ENCODE measurements around the gene PIEZO2.

DNA sequence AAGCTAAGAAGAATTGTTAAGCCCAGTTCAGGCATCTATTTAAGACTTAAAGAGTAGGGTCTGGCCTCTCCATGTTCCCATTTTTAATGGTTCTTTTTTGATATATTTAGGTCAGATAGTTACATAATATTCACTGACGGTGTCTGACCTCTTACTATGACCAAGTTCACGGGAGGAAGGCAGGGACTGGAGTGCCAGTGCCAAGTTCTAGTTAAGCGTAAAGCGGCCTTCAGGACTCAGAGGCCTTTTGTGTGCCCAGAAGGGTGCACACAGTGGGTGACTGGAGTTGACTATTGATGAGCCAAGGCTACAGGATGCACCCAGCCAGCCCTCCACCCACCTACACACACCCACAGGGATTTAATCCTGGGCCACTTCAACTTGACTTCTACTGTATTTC lies 290.9 kb downstream of the PIEZO2 start:
- TF ChIP-seq, protein P1, sequence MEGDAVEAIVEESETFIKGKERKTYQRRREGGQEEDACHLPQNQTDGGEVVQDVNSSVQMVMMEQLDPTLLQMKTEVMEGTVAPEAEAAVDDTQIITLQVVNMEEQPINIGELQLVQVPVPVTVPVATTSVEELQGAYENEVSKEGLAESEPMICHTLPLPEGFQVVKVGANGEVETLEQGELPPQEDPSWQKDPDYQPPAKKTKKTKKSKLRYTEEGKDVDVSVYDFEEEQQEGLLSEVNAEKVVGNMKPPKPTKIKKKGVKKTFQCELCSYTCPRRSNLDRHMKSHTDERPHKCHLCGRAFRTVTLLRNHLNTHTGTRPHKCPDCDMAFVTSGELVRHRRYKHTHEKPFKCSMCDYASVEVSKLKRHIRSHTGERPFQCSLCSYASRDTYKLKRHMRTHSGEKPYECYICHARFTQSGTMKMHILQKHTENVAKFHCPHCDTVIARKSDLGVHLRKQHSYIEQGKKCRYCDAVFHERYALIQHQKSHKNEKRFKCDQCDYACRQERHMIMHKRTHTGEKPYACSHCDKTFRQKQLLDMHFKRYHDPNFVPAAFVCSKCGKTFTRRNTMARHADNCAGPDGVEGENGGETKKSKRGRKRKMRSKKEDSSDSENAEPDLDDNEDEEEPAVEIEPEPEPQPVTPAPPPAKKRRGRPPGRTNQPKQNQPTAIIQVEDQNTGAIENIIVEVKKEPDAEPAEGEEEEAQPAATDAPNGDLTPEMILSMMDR (conservative IDR thresholded peaks at IDR 0.05; ENCODE audit: low read length), result no peak
- no peak for TF ChIP-seq EZH2phosphoT487 (IDR thresholded peaks at IDR 0.05; ENCODE audit: borderline replicate concordance)
